Chondrocyte (in vitro differentiated cells): ENCODE data around the gene ZBTB8A. TPM values are rescaled to one million over a fixed set of nuclear protein-coding genes. Genes with fewer than 3 reads are reported as not detected.

ENCODE experiments used
- DNase-seq: peaks from one replicate; pipeline ENCODE4 v3.0.0; 2021; ENCODE audit warnings: mixed read lengths, low spot score
- H3K27ac Mint-ChIP-seq: one replicate; pipeline ENCODE4 v1.8.0; 2021; ENCODE audit warnings: mild to moderate bottlenecking, moderate library complexity, mixed read lengths; ENCODE audit not compliant: unreplicated experiment
- H3K27me3 Mint-ChIP-seq: 2 replicates; pipeline ENCODE4 v1.8.0; 2021; ENCODE audit warnings: low read depth, mixed read lengths
- H3K36me3 Mint-ChIP-seq: 2 replicates; pipeline ENCODE4 v1.8.0; 2021; ENCODE audit warnings: low read depth, mixed read lengths
- H3K4me1 Mint-ChIP-seq: 2 replicates; pipeline ENCODE4 v1.8.0; 2021; ENCODE audit warnings: low read depth, mild to moderate bottlenecking, mixed read lengths
- H3K4me3 Mint-ChIP-seq: one replicate; pipeline ENCODE4 v1.8.0; 2021; ENCODE audit warnings: mild to moderate bottlenecking, moderate library complexity, mixed read lengths; ENCODE audit not compliant: unreplicated experiment
- H3K9me3 Mint-ChIP-seq: 2 replicates; pipeline ENCODE4 v1.8.0; 2021; ENCODE audit warnings: low read depth, mixed read lengths
- CTCF ChIP-seq: fragments of 200-600 bp; sonication (generic); IDR thresholded peaks from 2 replicates; pipeline ENCODE4 v1.5.0; 2021; ENCODE audit warnings: antibody characterized with exemption, mild to moderate bottlenecking, moderate library complexity
- total RNA-seq: library from RNA; stranded (reverse); gene quantifications from 3 replicates; pipeline ENCODE4 v1.2.1, GENCODE V29; 2021

The ZBTB8A gene
- total RNA-seq, 1 donor from 2014 or later: 12.7 TPM

- H3K4me3 Mint-ChIP-seq: peak overlapping the region; percentile 92
- DNase-seq: peak; percentile 32
- peaks cover 19% of the 10 kb centered on the region for H3K36me3 Mint-ChIP-seq
- H3K27me3 Mint-ChIP-seq: no peaks in the 10 kb centered on the region
- H3K4me1 Mint-ChIP-seq: peaks cover 51% of the 10 kb centered on the region
- H3K27ac Mint-ChIP-seq: peak overlapping the region; percentile 99
- TF ChIP-seq CTCF: no peak
- no peaks in the 10 kb centered on the region for H3K9me3 Mint-ChIP-seq
Observed at GRCh38 chr1:32652244-32652962, 113.2 kb downstream of the ZBTB8A start.

Other genes starting within 250 kb of the ZBTB8A start
- 50.2 to 54.9 TPM (median 52.9 TPM) in 3 replicates for gene HDAC1, start 247.3 kb upstream of the ZBTB8A start, total RNA-seq
- 58.8 to 104 TPM (median 103 TPM) in 3 replicates for gene MARCKSL1, start 203.2 kb upstream of the ZBTB8A start, total RNA-seq
- 3.6 to 4.5 TPM (median 4.4 TPM) in 3 replicates for gene FAM229A, start 176.9 kb upstream of the ZBTB8A start, total RNA-seq
- 0.90 to 2.0 TPM (median 1.7 TPM) in 3 replicates for gene TSSK3, start 176.9 kb upstream of the ZBTB8A start, total RNA-seq
- gene BSDC1, start 145.0 kb upstream of the ZBTB8A start, total RNA-seq: 56.6 to 67.0 TPM (median 57.6 TPM) in 3 replicates
- 0.30 to 0.53 TPM (median 0.33 TPM) in 3 replicates for gene ZBTB8B, start 74.4 kb upstream of the ZBTB8A start, total RNA-seq
- 30.0 to 41.1 TPM (median 36.7 TPM) in 3 replicates for gene ZBTB8OS, start 111.1 kb downstream of the ZBTB8A start, total RNA-seq
- gene RBBP4, start 111.8 kb downstream of the ZBTB8A start, total RNA-seq: 155 to 194 TPM (median 156 TPM) in 3 replicates
- 66.8 to 72.5 TPM (median 71.8 TPM) in 3 replicates for gene SYNC, start 163.3 kb downstream of the ZBTB8A start, total RNA-seq